RPMI8226 (cell line): ENCODE results near the gene CHST7.
"Not testable (repeated sequence)": the region's sequence is repeated elsewhere in the genome, so short reads cannot be mapped to it uniquely, and the experiment has no call there.

Source experiments
- DNase-seq: peaks from one replicate; pipeline ENCODE4 v3.0.0-alpha.2; 2015

CHST7 gene, protein sequence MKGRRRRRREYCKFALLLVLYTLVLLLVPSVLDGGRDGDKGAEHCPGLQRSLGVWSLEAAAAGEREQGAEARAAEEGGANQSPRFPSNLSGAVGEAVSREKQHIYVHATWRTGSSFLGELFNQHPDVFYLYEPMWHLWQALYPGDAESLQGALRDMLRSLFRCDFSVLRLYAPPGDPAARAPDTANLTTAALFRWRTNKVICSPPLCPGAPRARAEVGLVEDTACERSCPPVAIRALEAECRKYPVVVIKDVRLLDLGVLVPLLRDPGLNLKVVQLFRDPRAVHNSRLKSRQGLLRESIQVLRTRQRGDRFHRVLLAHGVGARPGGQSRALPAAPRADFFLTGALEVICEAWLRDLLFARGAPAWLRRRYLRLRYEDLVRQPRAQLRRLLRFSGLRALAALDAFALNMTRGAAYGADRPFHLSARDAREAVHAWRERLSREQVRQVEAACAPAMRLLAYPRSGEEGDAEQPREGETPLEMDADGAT

DNA sequence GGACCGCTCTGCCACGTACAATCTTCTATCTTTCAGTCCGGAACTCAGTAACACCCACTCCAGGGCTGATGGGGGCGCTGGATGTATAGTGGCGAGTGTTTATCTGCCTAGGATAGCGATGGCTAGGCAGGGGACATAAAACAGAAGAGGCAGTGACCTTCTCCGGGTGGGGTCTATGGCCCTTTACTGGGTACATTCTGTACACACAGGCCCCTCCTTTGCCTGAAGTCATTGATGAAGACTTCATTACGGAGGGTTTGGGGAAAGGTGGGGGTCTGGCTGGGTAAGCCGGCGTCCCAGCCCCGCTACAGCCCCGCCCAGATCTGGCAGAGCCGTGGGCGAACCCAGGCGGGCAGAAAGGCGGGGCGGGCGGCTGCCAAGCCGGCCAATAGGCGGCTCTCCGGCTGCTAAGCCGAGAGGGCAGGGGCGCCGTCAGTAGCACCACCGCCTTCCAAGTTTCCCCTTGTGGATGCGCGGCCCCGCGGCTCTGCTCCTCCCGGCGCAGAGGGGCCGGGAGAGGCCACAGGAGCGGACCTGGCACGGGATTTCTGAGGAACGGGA, at the start of gene CHST7:
CHST7 (plus strand) TSS at position 435 of the 561 bp plus-strand sequence. CDS start 167 bp downstream, outside the sequence.
- peak; percentile 83 for DNase-seq

DNA sequence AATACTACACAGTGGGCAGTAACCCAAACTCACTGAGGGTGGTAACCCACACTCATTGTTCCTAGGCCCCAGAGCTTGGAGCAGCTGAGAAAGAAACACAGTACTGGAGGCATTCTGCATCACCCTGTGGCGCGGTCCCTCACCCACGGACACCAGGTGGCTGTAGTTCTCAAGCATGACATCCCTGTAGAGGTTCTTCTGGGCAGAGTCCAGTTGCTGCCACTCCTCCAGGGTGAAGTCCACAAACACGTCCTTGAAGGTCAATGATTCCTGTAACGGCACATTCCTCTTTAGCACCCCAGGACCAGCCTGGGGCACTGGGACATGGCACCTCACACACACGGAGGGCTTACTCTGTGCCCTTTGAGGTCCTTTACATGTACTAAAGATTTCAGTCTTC, 44.9 kb upstream of the CHST7 start:
- DNase-seq, result not testable (repeated sequence)

DNA sequence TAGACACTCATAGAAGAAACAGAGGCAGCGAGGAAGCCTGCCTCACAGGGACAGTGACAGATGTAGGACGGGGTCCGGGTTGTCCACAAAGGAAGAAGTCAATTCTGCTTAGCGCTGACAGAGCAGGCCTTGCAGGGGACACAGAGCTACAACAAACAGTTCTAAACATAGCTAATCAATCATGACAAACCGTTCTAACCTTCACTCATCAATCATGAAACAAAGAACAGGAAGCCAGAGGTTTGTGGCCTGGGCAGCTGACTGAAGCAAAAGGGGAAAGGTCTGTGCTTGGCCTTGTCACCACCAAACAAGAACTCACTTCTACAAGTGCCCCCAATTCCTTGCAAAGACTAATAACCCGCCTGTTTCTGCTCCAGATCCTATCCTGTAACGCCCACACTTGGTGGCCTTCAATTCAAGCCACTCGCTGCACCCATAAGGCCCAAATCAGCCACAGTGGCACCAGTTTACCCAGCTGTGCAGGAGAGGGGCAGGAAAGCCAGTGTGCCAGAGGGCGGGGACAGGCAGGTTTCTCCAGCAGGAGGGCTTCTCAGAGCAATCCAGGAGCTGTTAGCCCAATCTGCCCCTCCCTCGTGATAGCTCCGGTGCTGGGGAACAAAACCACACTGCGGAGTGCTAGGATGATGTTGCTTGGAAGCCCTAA, 43.7 kb upstream of the CHST7 start:
- not testable (repeated sequence) for DNase-seq

DNA sequence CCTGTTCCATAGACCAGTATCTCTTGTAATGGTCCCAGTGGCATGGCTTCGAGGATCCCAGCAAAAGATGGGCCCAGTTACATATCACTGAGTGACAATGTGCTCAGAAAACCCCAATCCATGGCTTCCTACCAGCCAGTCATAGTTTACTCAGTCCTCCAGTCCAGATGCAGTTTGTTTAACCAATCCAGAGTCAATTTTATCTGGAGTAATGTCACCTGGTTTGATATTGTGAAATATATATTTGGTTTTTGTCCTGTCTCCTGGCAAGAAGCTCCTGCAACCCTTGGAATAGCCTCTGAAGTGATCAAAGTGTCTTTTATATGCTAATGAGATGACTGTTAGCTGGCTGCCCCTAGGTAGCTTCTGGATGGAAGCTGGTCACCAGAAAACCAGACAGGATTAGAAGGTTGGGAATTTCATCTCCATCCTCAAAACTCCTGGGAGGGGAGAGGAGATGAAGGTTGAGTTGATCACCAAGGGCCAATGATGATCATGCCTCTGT, 43.1 kb upstream of the CHST7 start:
- not testable (repeated sequence) for DNase-seq

DNA sequence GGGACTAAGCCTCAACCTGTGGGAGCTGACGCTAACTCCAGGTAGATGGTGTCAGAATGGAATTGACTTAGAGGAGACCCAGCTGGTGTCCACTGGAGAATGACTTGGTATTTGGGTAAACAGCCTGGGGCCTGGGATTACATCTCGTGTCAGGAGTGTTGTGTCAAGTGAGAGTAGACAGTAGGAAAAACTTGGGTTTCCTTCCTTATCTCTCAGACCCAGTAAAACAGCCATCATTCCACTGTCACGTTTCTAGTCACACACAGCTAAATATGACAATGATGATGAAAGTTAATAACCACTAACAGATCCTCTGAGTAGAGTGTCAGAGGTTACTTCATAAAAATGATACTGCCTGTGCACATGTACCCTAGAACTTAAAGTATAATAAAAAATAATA, 42.1 kb upstream of the CHST7 start:
- DNase-seq, result no peak

DNA sequence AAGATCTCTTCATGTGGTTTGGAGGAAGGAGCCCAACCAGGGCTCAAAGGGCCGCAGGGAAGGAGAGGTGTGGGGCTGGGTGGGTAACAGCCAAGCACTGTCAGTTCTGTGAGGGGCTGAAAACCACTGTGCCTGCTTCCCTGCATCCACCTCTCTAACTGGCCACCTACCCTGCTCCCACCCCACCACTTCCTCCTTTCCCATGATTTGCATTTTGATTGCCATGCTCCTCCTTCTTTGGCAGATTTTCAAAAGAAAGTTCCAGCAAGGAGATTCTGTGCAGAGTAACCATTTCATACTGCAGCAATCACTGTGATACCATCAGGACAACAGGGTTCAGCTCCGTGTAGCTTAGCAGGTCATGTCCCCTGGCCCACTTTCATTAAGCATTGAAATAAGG, 30.1 kb upstream of the CHST7 start:
- DNase-seq, result no peak

DNA sequence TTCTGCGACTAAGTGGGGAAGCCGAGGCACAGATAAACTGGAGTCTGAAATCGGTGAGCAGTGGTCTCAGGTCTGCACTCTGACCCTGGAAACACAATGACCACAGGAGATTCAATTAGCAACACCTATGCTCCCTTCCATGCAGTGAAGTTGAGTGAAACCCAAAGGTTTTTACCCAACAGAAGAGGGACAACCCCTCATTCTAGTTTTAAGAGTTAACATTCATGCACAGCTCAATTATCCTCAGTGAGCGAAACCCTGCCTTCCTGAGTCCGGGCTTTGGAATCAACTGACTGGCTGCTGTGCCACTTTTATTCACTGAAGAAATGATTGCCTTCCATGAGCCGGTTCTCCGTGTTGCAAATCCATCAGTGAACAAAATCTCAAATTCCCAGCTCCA, 29.0 kb upstream of the CHST7 start:
- not testable (repeated sequence) for DNase-seq

DNA sequence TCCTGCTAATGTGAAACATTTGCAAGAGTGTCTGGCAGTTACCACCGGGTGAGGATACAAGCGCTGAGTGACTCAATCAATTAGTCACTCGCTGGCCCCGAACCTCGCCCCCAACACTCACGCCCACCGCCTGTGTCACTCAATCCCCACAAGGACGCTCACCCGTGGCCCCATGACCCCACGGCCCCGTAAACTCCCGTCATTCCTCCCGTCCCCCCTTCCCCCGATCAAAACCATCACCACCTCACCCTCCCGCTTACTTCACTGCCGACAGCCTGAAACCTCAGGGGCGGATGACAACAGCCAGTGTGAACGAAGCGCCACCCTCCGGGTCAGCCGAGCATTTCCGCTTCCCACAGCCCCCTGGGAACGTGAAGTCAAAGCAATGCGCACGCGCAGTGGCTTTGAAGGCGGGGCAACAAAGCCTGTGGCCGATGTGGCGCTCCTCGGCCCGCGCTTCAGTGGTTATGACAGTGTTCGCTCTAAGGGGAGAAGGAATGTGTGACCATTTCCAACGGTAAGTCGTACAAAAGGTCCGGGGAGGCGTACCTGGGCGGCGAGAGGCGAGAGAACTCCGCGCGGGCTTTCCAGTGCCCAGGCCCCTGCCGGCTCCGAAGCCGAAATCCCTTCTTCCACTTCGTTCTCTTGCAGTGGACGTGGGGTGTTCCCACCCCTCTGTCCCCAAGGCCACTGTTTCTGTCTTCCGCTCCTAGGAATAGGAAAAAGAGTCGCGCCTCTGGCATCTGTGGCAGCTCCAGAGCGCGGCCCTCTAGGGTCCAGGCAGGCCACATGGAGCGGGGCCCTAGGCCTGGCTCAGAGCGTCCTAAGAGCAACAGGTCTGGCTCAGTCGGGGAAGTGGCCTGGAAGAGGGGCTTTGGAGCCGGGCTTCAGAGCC, 28.2 kb upstream of the CHST7 start, which contains the start of gene ZNF674:
ZNF674 (minus strand) TSS at position 311 of the 895 bp plus-strand sequence. CDS start 3,334 bp downstream, outside the sequence.
- peak; percentile 95 for DNase-seq

DNA sequence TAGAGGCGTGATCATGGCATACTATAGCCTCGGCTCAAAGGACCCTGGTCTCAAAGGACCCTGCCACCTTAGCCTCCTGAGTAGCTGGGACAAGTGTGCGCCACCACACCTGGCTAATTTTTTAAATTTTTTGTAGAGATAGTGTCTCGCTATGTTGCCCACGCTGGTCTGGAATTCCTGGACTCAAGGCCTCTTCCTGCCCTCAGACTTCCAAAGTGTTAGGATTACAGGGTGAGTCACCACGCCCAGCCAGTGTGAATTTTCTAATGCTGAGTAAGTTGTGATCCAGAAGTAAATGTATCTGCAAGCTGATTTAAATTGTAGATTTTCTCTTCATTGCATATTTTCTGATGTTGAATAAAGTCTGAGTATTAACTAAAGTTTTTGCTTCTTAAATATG, 25.7 kb upstream of the CHST7 start:
- DNase-seq, result no peak

DNA sequence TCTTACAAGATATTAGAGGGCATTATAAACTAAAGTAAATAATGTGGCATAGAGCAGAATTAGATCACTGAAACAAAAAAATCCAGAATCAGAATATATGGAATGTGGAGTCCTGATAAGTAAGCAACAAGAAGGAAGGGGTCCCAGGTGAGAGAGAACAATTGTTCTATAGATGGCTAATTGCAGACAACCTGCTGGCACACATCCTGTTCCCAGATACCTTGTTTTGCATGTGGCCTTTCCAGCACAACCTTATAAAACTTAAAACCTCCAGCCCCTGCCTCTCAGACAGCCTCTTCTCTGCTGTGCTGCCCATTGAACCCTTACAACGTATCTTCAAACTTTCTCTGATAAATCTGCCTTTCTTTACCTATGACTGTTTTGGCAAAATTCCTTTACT, 23.7 kb upstream of the CHST7 start:
- no peak for DNase-seq

DNA sequence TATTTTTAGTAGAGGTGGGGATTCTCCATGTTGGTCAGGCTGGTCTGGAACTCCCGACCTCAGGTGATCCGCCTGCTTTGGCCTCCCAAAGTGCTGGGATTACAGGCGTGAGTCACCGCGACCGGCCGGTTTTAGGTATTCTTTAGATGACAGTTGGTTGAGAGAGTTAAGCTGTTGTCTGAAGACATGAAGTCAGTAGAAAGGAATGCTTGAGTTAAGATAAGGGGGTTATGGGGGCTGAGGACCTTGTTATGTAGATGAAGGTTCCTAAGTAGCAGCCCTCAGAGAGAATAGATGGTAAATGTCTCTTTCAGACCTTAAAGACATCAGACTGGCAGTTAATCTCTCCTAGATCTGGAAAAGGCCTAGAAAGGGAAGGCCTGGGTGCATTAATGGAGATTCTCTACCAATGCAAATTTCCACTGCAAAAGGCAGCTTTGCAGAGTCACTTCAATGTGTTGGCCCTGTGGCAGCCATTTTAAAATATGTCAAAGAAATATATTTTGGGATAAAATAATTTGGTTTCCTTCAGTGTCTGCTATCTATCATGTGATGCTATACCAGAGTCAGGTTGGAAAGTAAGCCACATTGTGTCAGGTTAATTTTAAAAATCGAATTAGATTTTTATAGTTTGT, 22.0 kb upstream of the CHST7 start:
- DNase-seq, result no peak

DNA sequence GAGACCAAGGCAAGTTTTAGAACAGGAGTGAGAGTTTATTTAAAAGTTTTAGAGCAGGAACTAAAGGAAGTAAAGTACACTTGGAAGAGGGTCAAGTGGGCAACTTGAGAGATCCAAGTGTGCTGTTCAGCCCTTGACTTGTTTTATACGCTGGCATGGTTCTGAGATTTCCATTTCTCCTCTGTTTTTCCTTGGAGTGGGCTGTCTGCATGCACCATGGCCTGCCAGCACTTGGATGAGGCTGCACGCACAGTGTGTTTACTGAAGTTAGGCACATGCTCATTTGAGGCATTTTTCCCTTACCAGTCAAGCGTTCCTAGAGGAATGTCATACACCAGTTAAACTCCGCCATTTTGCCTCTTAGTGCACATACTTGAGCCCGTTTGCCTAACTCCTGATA, 19.6 kb upstream of the CHST7 start:
- DNase-seq, result no peak

DNA sequence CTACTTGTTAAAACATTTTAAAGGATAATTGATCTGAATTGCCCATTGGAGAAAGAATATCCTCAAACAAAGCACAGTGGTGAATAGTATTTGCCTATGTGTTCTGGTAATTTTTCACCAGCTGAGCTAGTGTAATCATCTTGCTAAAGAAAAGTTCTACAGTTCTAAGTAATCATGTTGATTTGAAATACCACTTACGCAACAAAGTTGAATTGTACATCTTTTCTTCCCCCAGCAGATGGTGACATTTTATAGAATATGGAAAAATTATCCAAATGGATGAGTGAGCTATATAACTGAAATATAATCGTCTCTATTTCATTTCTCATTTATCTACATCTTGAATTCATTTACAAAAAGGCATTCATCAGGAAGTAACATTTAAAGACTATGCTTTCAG, 18.6 kb upstream of the CHST7 start:
- DNase-seq, result no peak

DNA sequence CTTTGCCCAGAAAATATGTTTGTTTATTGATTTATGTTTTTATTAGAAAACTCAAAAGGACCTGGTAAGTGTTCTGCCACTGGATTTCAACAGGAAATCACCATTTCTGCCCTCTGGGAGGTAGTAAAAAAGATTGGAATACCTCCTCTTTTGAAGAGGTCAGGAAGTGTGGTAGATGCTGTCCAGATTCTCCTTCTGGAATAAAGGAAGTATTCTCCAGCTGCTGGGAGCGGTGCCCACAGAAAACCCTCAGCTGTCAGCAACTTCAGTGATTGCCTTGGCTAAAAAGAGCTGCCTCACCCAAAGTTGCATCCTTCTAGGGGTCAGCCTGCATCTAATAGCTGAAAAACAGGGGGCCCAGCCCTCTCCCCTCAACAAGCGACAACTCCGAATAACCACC, 14.5 kb upstream of the CHST7 start:
- DNase-seq, result no peak

DNA sequence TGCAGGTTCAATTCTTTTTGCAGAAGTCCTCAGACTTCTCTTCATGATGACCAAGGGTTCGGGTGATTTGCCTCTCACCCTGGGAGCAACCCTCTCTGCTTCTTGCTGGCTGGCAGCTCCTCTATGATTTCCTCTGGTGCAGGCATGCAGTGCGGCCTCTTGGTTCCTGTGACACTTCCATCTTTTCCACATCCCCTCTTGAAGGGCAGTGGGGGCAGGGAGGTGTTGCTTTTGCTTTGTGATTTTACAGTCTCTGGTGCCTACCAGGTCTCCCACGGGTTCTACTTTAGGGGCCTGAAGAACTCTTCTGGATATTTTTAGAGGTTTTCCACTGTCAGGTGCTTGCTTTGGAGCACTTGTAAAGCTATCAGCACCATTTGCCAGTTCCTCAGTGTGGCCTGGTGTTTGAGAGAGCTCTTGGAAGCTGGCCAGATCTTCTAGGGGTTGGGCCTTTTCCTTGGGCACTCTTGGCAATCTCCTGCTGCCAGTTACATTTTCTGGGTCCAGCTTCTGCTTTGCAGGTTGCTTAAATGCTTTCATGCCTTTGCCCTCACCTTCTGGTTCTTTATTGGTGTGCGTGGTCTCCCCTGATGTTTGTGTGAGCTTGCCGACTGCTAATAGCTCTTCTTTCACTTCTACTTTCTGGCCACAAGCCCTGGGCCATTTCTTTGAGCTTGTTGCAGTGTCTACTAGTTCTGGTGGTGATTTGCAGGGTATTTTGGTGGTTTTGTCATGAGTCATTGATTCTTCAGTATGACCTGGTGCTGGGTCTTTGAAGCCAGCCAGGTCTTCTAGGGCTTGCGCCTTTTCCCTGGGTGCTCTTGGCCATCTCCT, 11.5 kb upstream of the CHST7 start:
- DNase-seq, result peak; percentile 86

DNA sequence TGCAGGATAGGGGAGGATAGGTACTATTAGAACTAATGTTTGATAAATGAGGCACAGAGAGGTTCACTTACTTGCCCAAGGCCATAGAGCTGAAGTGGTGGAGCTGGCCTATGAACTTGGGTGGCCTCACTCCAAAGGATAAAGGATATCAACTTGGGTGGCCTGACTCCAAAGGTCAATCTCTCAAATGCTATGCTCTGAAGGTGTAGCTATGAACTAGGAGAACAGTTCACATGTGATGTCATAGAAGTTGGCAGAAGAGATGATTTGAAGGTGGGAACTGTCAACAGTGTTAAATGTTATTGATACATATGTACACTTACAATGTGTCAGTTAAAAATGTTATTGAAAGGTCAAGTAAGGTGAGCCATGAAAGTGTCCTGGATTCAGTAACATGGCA, 6.2 kb upstream of the CHST7 start:
- no peak for DNase-seq

DNA sequence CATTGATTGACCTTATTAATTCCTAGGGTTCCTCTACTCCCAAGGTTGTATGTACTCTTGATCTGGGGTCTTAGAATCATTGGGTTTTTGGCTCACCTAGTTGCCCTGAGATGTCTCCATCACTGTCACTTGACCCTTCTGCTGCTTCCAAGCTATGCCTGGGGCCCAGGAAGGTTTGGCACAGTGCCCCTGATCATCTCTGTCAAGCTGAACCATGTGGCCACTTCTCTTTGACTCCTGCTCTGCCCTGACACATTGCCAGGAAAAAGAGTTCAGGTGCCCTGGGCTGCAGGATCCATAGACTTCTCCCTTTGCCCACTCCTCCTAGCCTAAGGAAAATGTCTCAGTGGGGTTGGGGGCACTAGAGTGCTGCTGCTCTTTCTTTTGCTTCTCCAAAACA, 3.9 kb upstream of the CHST7 start:
- no peak for DNase-seq

DNA sequence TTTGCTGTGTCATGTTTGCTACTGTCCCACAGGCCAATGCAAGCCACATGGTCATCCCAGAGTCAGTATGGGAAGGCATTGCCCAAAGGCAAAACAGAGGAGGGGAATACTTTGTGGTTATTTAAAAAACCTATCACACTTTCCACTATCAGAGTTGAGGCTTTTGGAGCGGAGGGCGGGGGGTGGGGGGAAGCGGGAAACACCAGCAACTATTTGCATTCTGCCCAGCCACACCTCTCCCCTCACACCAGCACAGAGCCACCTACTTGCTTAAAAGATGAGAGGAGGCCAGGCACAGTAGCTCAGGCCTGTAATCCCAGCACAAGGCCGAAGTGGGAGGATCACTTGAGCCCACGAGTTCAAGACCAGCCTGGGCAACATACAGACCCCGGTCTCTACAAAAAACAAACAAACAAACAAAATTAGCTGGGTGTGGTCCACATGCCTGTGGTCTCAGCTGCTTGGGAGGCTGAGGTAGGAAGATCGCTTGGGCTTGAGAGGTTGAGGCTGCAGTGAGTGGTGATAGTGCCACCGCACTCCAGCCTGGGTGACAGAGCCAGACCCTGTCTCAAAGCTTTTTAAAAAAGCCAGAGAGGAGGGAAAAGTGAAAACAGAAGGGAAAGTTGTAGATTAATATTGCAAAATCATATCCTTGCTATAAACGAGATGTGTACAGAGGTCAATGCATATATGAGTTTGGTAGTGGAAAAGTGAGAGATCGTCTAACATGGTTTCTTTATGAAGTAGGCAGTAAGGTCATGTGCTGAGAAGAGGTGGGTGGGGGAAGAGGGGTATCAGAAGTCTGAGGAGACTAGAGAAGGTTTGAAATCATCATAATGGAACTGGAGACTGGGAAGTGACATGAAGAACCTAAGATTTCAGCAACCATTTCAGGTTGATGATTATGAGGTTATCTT, 1.9 kb upstream of the CHST7 start:
- DNase-seq, result no peak

DNA sequence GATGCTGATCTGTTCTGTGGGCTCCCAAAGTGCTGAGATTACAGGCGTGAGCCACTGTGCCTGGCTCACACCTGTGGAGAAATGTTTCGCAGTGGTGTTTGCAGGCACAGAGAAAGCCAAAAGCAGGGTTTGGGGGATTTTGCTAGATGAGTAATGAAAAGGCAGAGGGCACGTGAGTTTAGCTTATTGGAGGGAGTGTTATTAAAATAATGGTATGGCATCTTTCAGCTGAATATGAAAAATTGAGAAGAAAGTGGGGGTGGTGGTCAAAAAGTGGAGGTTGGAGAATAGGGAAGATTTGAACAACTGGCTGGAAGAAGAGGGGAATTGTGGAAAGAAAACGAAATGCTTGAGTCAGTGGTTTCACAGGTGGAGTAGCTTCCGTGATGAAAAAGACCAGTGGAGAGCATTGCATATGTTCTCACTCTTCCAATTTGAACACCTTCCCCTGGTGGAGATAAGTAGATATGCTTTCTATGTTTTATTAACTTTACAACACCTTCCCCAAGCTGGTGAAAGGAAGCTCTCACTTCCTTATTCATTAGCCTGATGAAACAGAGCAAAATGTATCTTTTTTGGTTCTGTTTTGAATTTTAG, 1.1 kb upstream of the CHST7 start:
- peak; percentile 66 for DNase-seq
